Aorta (tissue), 5 donors: ENCODE results near the gene SLC30A2. TPM values are rescaled to one million over a fixed set of nuclear protein-coding genes. Genes with fewer than 3 reads are reported as not detected.

Experiments used
- ATAC-seq: fragments of 200-7000 bp; cut with Tn5 transposase; one replicate; pipeline ENCODE4 v1.9.1; 2022; ENCODE audit warnings: moderate library complexity; ENCODE audit not compliant: low FRiP score
- DNase-seq, 2 donors: peaks; one replicate each; pipeline ENCODE4 v3.0.0-alpha.2; 2020
- H3K27ac ChIP-seq, 2 donors: one replicate each; pipeline ENCODE4 v1.5.1; 2013; ENCODE audit warnings: low read length in 2 of 2, mild to moderate bottlenecking in 2 of 2, moderate library complexity in 2 of 2, control low read depth in 1 of 2, inconsistent platforms in 1 of 2, low read depth in 1 of 2
- H3K27me3 ChIP-seq, 2 donors: one replicate each; pipeline ENCODE4 v1.6.1; 2013; ENCODE audit warnings: control low read depth in 1 of 2, low read length in 1 of 2, mild to moderate bottlenecking in 1 of 2, moderate library complexity in 1 of 2; ENCODE audit not compliant: insufficient read depth in 2 of 2, control insufficient read depth in 1 of 2
- H3K36me3 ChIP-seq, 2 donors: one replicate each; pipeline ENCODE4 v1.6.1; 2013; ENCODE audit warnings: control low read depth in 1 of 2, low read length in 1 of 2, mild to moderate bottlenecking in 1 of 2; ENCODE audit not compliant: insufficient read depth in 2 of 2, control insufficient read depth in 1 of 2
- H3K4me1 ChIP-seq, 2 donors: one replicate each; pipeline ENCODE4 v1.6.1; 2013; ENCODE audit warnings: low read length in 2 of 2, control low read depth in 1 of 2, mild to moderate bottlenecking in 1 of 2, moderate library complexity in 1 of 2; ENCODE audit not compliant: insufficient read depth in 2 of 2, control insufficient read depth in 1 of 2
- H3K4me3 ChIP-seq, 2 donors: one replicate each; pipeline ENCODE4 v1.5.1; 2013; ENCODE audit warnings: low read length in 2 of 2, control low read depth in 1 of 2, mild to moderate bottlenecking in 1 of 2
- H3K9me3 ChIP-seq: one replicate; pipeline ENCODE4 v1.6.1; 2013; ENCODE audit warnings: mild to moderate bottlenecking, low read length; ENCODE audit not compliant: control insufficient read depth
- WGBS, 2 donors: extraction: QIAGEN DNeasy Blood & Tissue Kit; methylation state at CpG; one replicate each; pipeline ENCODE4 v1.1.7; 2013; 5-methylcytosine and 5-hydroxymethylcytosine counted together
- intact Hi-C, 2 donors: fragments of 100-400 bp; cut with DNase I; formaldehyde crosslinking; loops; one replicate each; pipeline versions ENCODE4 v1.14.2 to v1.15.0; 2022
- polyA plus RNA-seq, 2 donors: library from polyadenylated mRNA; stranded (reverse); fragments of 200-250 nt; gene quantifications; one replicate each; pipeline ENCODE4 v1.2.3, GENCODE V29; 2013
- total RNA-seq, 2 donors: library from RNA; stranded (reverse); fragmentation: NEBNext Ultra II Directional; extraction: Animal tissue kit (Norgen Biotek cat#: 25700); gene quantifications; one replicate each; pipeline ENCODE4 v1.2.1, GENCODE V29; 2021
- donor health status: healthy with polysubstance abuse.
- donor health status: Bipolar disorder and iron deficiency.
- donor health status: DM: no; HTN: no; CAD: no.
- donor health status: DM: no; HTN: no; CAD: no.
- donor health status: DM: yes; HTN: yes; CAD: no.

The SLC30A2 gene
- total and polyA plus RNA-seq, 4 donors = 0.13 TPM; not detected in 3

GRCh38 chr1:26084091-26084561, 38.2 kb upstream of the SLC30A2 start:
- H3K27me3 ChIP-seq = no peaks in the 10 kb centered on the region
- H3K27ac ChIP-seq = no peak overlapping the region
- no peak for DNase-seq
- no peaks in the 10 kb centered on the region for H3K36me3 ChIP-seq
- H3K4me3 ChIP-seq = no peak overlapping the region
- 55% methylated on average over 2 of the region's 2 CpGs for WGBS, 2 donors
- no peaks in the 10 kb centered on the region for H3K4me1 ChIP-seq
- H3K9me3 ChIP-seq = no peaks in the 10 kb centered on the region
- intact Hi-C loops = no loop called here
- no peak for ATAC-seq

GRCh38 chr1:26083208-26083607, 37.3 kb upstream of the SLC30A2 start:
- ATAC-seq (no peak), DNase-seq (no peak)
- no peaks in the 10 kb centered on the region for H3K9me3 ChIP-seq
- H3K36me3 ChIP-seq = no peaks in the 10 kb centered on the region
- H3K27me3 ChIP-seq = no peaks in the 10 kb centered on the region
- WGBS, 2 donors = 46 to 61% methylated on average over 5 of the region's 5 CpGs
- H3K4me3 ChIP-seq = no peak overlapping the region
- H3K4me1 ChIP-seq = no peaks in the 10 kb centered on the region
- intact Hi-C loops = no loop called here
- H3K27ac ChIP-seq = no peak overlapping the region

- Histone ChIP-seq H3K36me3 (no peaks in the 10 kb centered on the region), H3K27me3 (no peaks in the 10 kb centered on the region), H3K4me3 (no peak overlapping the region), H3K9me3 (peaks cover 2% of the 10 kb centered on the region), H3K27ac (no peak overlapping the region), H3K4me1 (no peaks in the 10 kb centered on the region)
- ATAC-seq (no peak), DNase-seq (no peak)
- intact Hi-C loops = no loop called here
- 83 to 86% methylated on average over 3 of the region's 3 CpGs for WGBS, 2 donors
Observed at GRCh38 chr1:26082020-26082350, 36.1 kb upstream of the SLC30A2 start.

DNA sequence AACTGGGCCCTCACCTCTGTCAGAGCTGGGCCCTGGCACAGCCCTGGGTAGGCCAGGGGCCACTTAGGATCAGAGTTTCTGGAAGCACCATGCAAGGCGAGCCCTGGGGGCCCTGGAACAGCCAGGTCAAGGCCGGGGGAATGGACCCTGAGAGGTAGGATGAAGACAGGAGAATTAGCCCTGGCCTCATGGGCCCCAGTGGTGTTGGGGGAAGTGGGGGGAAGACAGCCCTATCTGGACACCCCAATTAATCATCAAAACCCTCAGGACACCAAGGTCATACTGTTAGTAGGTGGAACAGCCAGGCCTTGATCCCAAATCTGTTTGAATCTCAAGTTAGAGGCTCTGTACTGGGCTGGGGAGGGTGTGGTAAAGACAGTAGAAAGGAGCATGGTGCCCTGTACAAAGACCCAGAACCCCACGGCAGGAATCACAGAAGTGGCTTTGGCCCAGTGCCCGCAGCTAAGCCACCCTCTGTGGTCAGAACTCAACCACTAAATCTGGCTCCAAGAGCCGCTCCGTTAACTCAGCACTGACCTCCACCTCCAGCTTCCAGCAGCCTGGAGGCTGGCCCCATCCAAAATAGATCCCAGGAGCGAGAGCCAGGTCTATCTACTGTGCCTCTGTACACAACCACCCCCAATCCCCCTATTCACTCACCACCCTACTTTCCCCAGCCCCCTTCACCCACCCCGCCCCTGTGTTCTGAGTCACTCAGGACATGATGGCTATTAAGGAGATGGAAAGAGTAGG, 35.5 kb upstream of the SLC30A2 start:
- Histone ChIP-seq H3K9me3 (peaks cover 2% of the 10 kb centered on the region), H3K4me3 (no peak overlapping the region), H3K27me3 (no peaks in the 10 kb centered on the region), H3K27ac (no peak overlapping the region), H3K36me3 (no peaks in the 10 kb centered on the region), H3K4me1 (no peaks in the 10 kb centered on the region)
- intact Hi-C loops = no loop called here
- ATAC-seq = no peak
- WGBS, 2 donors = 80 to 83% methylated on average over 8 of the region's 8 CpGs
- no peak for DNase-seq

- no peaks in the 10 kb centered on the region for H3K36me3 ChIP-seq
- DNase-seq = no peak
- intact Hi-C loops = no loop called here
- no peaks in the 10 kb centered on the region for H3K4me1 ChIP-seq
- no peak for ATAC-seq
- H3K9me3 ChIP-seq = peaks cover 2% of the 10 kb centered on the region
- no peaks in the 10 kb centered on the region for H3K27me3 ChIP-seq
- 75 to 78% methylated on average over 9 of the region's 9 CpGs for WGBS, 2 donors
- no peak overlapping the region for H3K27ac ChIP-seq
- no peak overlapping the region for H3K4me3 ChIP-seq
Observed at GRCh38 chr1:26079960-26080814, 34.3 kb upstream of the SLC30A2 start.

GRCh38 chr1:26079178-26079563, 33.3 kb upstream of the SLC30A2 start:
- H3K27ac ChIP-seq = no peak overlapping the region
- intact Hi-C loops = no loop called here
- no peak for DNase-seq
- WGBS, 2 donors = 75 to 76% methylated on average over 7 of the region's 7 CpGs
- no peaks in the 10 kb centered on the region for H3K27me3 ChIP-seq
- ATAC-seq = no peak
- H3K4me3 ChIP-seq = no peak overlapping the region
- no peaks in the 10 kb centered on the region for H3K4me1 ChIP-seq
- no peaks in the 10 kb centered on the region for H3K36me3 ChIP-seq
- H3K9me3 ChIP-seq = peaks cover 2% of the 10 kb centered on the region

GRCh38 chr1:26078286-26079177, 32.6 kb upstream of the SLC30A2 start:
- DNase-seq = no peak
- Histone ChIP-seq H3K9me3 (peaks cover 2% of the 10 kb centered on the region), H3K4me3 (no peak overlapping the region), H3K36me3 (no peaks in the 10 kb centered on the region), H3K27me3 (no peaks in the 10 kb centered on the region), H3K4me1 (no peaks in the 10 kb centered on the region), H3K27ac (no peak overlapping the region)
- no peak for ATAC-seq
- 67% methylated on average over 8 of the region's 8 CpGs for WGBS, 2 donors
- intact Hi-C loops = no loop called here

DNA sequence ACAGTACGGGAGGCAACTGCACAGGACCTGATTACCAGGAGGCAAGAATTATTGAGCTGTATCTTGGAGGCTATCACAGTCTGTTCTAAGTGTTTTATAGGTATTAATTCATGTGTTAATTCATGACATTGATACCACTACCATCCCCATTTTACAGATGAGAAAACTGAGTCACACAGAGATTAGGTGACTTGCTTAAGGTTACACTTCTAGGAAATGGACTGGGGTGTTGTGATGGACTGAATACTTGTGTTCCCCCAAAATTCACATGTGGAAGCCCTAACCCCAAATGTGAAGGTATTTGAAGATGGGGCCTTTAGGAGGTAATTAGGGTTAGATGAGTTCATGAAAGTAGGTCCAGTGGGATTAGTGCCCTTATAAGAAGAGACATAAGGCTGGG, 31.6 kb upstream of the SLC30A2 start:
- H3K4me1 ChIP-seq = no peaks in the 10 kb centered on the region
- no peak overlapping the region for H3K27ac ChIP-seq
- intact Hi-C loops = no loop called here
- no peaks in the 10 kb centered on the region for H3K36me3 ChIP-seq
- H3K27me3 ChIP-seq = no peaks in the 10 kb centered on the region
- no peak overlapping the region for H3K4me3 ChIP-seq
- WGBS, 2 donors = 98 to 100% methylated on average over 1 of the region's 1 CpG
- ATAC-seq (no peak), DNase-seq (no peak)
- H3K9me3 ChIP-seq = peaks cover 2% of the 10 kb centered on the region
